NCI-H446 (cell line): ENCODE results near the gene DHH.
A peak's percentile ranks its signal among the peaks of the same experiment; 100 is the strongest.
"Not testable (repeated sequence)": the region's sequence is repeated elsewhere in the genome, so short reads cannot be mapped to it uniquely, and the experiment has no call there.

Source experiments
- DNase-seq, 2 experiments: peaks; one replicate each; lab custom pipeline; 2025; lab: John Stamatoyannopoulos, UW

Gene DHH

GRCh38 chr12:49094160-49094974 lies at the start of gene DHH:
DHH (minus strand) TSS chr12:49094801; CDS start chr12:49094512, 289 bp downstream.
- DNase-seq = peak in 1 of 2 experiments; percentile 14

GRCh38 chr12:49144384-49144783 lies 49.8 kb upstream of the DHH start:
- no peak for DNase-seq

- DNase-seq = no peak
Observed at GRCh38 chr12:49138999-49139398, 44.4 kb upstream of the DHH start.

- no peak for DNase-seq
Observed at GRCh38 chr12:49138587-49138986, 44.0 kb upstream of the DHH start.

GRCh38 chr12:49137476-49137875 lies 42.9 kb upstream of the DHH start:
- DNase-seq = no peak

GRCh38 chr12:49136997-49137396 lies 42.4 kb upstream of the DHH start:
- not testable (repeated sequence) for DNase-seq

GRCh38 chr12:49133590-49133989 lies 39.0 kb upstream of the DHH start:
- DNase-seq = no peak

- DNase-seq = peak in 1 of 2 experiments; percentile 16
Observed at GRCh38 chr12:49133014-49133413, 38.4 kb upstream of the DHH start.

- peak; percentile 26 to 62 for DNase-seq
Observed at GRCh38 chr12:49131894-49132461, 37.4 kb upstream of the DHH start.

- DNase-seq = peak; percentile 87 to 95
Observed at GRCh38 chr12:49131051-49131893, 36.7 kb upstream of the DHH start, which contains the start of gene TUBA1B. TUBA1B (minus strand) TSS chr12:49131395; CDS start chr12:49131300, 95 bp downstream.

- peak; percentile 77 to 92 for DNase-seq
Observed at GRCh38 chr12:49130151-49131050, 35.8 kb upstream of the DHH start.

GRCh38 chr12:49129332-49130150 lies 34.9 kb upstream of the DHH start:
- peak in 1 of 2 experiments; percentile 44 for DNase-seq

GRCh38 chr12:49127971-49128370 lies 33.4 kb upstream of the DHH start:
- not testable (repeated sequence) for DNase-seq

GRCh38 chr12:49126852-49127763 lies 32.5 kb upstream of the DHH start:
- no peak for DNase-seq

GRCh38 chr12:49121047-49121696 lies 26.6 kb upstream of the DHH start:
- peak in 1 of 2 experiments; percentile 53 for DNase-seq

- DNase-seq = no peak
Observed at GRCh38 chr12:49111206-49111605, 16.6 kb upstream of the DHH start.

- peak; percentile 96 to 97 for DNase-seq
Observed at GRCh38 chr12:49110464-49111155, 16.0 kb upstream of the DHH start, which contains the start of gene LMBR1L. LMBR1L (minus strand) TSS chr12:49110847; CDS start chr12:49110555, 292 bp downstream.
